ENCODE data around the gene SEPTIN2.
"Not testable (repeated sequence)": the region's sequence is repeated elsewhere in the genome, so short reads cannot be mapped to it uniquely, and the experiment has no call there.

Gene SEPTIN2

GRCh38 chr2:241354668-241355658 lies 39.2 kb downstream of the SEPTIN2 start:
- peak; percentile 25 for DNase-seq

- peak; percentile 95 for DNase-seq
These were observed 40.5 kb downstream of the SEPTIN2 start, which contains the start of gene FARP2 for GRCh38 chr2:241355983-241356870. Gene FARP2, plus strand, starts transcription at chr2:241356285. Its CDS starts 16,823 bp downstream, at chr2:241373108.

GRCh38 chr2:241356871-241357260 lies 41.1 kb downstream of the SEPTIN2 start:
- no peak for DNase-seq

DNA sequence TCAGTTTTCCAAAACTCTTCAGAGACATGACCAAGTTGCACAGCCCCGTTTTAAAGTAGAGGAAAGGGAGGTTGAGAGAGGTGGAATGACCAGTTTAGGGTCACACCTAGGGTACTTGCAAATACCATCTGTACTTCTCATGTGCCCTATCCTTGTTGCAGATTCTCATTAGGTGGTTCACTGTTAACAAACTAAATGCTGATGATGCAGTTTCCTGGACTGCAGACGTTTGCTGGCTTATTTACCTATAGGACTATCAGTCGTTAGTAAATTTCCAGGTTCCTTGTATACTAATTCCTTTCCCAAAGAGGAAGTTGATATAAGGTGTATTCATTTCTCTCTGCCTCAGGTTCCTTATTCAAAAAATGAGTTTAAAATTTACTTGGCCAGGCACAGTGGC lies 41.8 kb downstream of the SEPTIN2 start:
- no peak for DNase-seq

DNA sequence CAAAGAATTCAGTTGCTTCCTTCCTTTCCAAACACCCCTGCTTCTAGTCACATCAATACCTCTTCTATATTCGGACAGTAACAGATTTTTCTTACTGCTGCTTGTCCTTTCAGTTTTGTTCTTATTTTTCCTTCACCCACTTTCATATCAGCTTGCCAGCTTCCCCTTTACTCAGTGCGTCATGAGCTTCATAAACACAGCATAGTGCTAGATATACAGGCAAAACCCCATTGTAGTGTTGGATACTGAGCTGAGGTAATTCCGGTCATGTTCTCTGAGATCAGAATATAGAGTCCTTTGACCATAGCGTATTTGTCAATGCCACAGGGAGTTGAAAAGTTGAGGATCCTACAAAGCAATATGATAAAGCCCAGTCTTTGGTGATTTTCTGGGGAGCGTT lies 42.7 kb downstream of the SEPTIN2 start:
- no peak for DNase-seq

DNA sequence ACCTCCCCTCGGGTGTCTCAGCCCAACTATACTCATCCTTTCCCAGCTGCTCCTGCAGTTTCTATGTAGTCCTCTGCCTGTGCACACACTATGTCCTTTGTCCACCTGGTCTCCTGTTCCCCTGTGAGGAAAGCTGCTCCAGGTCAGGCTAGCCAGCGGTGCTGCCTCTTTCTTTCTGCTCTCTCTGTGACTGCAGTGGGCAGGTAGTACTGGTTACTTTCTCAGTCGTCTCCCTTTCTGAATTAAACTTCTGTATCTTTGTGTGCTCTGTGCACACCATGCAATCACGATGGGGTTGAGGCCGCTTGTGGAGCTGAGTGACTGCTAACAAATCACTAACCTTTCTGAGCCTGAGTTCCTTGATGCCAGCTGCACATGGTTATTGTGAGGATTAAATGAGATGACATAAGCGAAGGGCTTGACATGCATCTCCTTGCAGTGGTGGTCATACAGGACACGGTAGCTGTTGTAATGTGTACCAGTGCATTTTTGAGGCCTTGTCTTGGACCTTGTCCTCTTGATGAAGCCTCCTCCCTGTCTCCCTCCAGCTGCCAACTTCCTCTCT lies 43.8 kb downstream of the SEPTIN2 start:
- DNase-seq: no peak

DNA sequence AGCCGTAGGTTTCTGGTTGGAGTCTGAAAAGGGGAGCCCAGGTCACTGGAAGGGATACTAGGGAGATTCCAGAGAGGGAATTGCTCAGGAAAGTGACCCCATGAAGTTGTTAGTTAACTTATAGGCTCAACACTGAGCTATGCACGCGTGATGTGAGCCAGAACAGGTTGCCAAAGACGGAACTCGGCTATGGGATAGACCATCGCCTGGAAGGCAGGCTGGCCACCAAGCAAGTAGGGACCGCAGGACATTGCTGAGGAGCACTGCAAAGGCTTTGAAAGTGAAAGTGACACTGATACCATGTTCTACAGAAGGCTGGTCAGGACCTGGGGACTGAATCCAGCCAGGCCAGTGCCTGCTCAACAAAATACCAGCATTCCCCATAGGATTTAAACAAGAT lies 47.7 kb downstream of the SEPTIN2 start:
- no peak for DNase-seq

DNA sequence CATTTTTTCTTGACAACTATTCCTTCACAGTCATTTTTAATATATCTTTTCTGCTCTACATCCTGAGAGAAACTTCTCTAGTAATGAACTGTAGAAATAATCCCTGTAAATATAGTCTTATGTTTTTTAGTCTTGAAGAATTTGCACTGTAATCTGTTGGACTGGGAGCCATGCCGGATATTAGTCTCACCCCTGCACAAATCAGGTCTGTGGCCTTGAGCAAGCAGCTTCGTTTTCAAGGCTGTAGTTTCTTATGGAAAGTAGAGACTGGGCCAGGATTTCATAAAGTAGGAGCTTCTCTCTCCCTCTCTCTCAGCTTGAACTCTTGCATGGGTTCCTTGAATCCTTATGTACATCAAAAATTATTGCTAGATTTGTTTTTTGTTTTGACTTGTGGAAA lies 49.1 kb downstream of the SEPTIN2 start:
- DNase-seq: no peak

- DNase-seq: no peak
These were observed 51.0 kb downstream of the SEPTIN2 start for GRCh38 chr2:241366678-241367077.

GRCh38 chr2:241368643-241369042 lies 52.9 kb downstream of the SEPTIN2 start:
- no peak for DNase-seq

GRCh38 chr2:241372361-241372992 lies 56.8 kb downstream of the SEPTIN2 start:
- DNase-seq: no peak

DNA sequence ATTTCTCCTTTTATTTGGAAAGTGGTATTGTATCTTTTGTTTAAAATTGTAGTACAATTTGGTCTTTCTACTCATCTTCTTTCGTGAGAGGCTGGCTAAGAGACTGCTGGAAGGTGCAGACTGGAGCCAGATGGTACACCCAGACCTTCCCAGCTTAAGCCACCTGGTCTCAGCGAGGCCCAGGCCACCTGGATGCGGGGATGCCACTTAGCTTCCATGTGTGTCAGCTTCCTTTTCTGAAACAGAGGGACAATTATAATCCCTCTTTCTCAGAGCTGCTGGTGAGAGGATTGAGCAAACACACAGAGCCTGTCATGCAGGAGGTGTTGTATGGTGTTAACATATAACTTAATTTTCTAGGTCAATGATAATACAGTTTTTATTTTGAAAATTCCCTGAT lies 57.7 kb downstream of the SEPTIN2 start:
- DNase-seq: peak; percentile 32

DNA sequence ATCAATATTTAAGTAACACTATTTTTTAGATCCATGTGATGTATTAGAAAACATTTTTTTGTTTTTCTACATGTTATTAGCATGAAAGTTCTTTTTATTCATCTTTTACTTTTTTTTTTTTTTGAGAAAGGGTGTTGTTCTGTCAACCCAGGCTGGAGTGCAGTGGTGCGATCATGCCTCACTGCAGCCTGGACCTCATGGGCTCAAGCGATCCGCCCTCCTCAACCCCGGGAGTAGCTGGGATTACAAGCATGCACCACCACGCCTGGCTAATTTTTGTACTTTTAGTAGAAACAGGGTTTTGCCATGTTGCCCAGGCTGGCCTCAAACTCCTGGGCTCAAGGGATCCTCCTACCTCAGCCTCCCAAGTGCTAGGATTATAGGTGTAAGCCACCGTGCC lies 58.2 kb downstream of the SEPTIN2 start:
- not testable (repeated sequence) for DNase-seq

DNA sequence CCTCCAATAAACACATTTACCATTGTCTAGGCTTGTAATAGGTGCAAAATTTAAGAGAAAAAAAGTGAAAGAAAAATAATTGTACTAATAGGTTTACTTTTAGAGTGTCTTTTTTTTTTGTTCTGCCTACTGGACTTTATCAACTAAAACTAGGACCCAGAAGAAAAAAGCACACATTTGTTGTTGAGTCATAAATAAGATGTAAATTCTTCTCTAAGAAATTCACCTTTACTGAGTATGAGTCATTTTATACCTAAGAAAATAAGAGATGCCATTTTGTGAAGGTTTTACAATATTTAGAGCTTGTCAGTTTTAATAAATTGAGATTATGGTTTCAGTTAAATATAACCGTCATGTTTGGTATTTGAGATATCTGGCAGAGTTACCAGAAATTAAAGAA lies 59.6 kb downstream of the SEPTIN2 start:
- DNase-seq: no peak

- no peak for DNase-seq
These were observed 61.1 kb downstream of the SEPTIN2 start for GRCh38 chr2:241376808-241377207.

GRCh38 chr2:241378816-241379215 lies 63.1 kb downstream of the SEPTIN2 start:
- DNase-seq: no peak

DNA sequence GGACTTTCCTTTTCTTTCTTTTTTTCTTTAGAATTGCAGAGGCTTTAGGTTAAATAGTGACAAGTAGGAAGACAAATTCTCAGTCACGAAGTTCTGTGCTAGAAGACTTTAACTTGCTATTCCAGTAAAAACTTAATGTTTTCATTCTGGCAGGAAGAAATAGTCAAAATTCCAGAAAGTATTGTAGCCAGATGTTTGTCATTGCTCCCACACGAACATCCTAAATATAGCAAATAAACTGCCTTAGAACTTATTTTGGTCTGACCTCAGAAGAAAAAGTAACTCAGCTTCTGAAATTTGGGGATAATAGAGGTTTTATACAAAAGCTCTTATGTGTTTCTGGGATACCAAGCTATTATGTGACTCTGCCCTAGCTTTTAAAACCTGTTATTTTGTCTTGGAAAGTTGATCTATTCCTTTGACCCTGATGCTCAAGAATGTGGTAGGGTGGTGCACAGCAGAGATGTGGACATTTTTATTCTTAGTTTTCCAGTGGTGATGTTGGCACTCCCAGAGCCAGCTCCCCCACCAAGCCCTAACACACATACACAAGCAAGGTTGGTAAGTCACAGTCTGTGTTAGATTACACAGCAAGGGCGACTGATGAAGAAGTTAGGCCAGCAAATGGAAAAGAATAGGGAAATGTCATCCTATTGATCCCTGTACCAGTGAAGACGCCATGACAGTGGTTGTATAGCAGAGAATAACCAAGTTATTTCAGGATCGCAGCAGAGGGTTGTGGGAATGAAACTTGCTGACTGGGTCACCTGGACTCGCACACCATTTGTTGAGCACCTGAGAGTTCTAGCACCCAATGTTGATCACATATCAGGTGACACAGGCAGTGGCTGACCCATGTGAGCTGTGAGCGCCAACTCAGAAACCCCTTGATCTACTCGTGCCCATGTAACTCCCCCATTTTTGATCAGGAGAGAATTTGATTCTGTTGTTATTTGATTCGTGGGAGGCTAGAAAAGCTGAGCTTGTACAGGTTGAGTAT lies 64.1 kb downstream of the SEPTIN2 start:
- no peak for DNase-seq

DNA sequence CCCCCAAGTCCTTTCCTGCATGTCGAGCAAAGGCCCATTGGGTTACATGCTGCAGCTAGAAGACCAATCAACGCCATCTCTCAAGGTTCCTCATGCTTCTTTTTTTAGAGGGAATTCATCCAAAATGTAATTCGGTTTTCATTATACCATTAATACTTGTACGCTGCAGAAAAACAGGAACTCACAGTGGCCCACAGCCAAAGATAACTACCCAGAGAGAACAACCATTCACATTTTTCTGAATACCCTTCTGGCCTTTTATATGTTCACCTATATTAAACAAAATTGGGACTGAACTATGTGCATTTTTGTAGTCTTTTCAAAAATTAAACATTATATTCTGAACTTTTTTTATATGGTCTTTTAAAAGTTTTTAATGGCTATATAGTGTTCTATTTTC lies 66.1 kb downstream of the SEPTIN2 start:
- no peak for DNase-seq

DNA sequence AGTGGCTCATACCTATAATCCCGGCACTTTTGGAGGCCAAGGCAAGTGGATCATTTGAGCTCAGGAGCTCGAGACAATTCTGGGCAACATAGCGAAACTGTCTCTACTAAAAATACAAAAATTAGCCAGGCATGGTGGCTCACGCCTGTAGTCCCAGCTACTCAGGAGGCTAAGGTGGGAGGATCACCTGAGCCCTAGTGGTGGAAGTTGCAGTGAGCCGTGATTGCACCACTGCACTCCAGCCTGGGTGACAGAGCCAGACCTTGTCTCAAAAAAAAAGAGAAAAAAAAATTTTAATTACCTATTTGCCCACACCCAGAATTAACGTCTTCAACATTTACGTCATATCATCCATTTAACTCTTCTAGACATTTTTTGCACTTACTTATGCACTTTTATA lies 69.7 kb downstream of the SEPTIN2 start:
- DNase-seq: not testable (repeated sequence)

DNA sequence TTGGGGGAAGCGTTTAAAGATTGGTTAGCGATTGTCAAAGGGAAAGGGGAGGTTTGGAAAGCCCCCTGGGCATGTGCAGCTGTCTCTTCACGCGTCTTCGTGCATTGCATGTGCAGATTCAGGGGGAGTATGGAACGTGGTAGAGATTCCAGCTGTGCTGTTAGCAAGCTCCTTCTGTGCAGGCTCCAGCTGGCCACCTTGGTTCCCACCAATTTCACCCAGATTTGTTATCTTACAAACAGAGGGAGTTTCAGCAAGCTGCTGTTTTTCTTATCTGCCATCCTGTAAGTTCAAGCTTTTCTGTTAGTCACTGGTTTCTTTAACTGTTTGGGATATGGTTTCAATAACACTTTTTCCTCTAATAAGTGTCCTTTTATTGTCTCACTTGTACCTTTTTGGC lies 70.8 kb downstream of the SEPTIN2 start:
- peak; percentile 34 for DNase-seq

- no peak for DNase-seq
These were observed 74.0 kb downstream of the SEPTIN2 start for GRCh38 chr2:241389697-241390096.
